SK-N-SH (cell line): Measurements from ENCODE around the gene PDE4D. TPM values are rescaled to one million over a fixed set of nuclear protein-coding genes. Genes with fewer than 3 reads are reported as not detected.

ENCODE experiments used
- CTCF ChIA-PET: fragments of 300-600, 350-600 bp; formaldehyde crosslinking; extraction: SDS; loops from one replicate; lab custom pipeline; 2021; lab: Yijun Ruan, JAX
- POLR2A ChIA-PET: fragments of 350-600 bp; sonication (Branson Sonifier 250); formaldehyde crosslinking; extraction: SDS; loops from one replicate; lab custom pipeline; 2020; ENCODE audit warnings: antibody characterized with exemption, inconsistent platforms; lab: Yijun Ruan, JAX
- DNase-seq: peaks from one replicate; pipeline ENCODE4 v3.0.0; 2012
- H2AFZ ChIP-seq: fragments of 200-600 bp; sonication (generic); 2 replicates; pipeline ENCODE4 v1.8.1; 2016; ENCODE audit warnings: antibody characterized with exemption, mild to moderate bottlenecking, low read depth
- H3F3A ChIP-seq: fragments of 200-600 bp; sonication (generic); replicated peaks from 2 replicates; pipeline ENCODE3; 2016; ENCODE audit warnings: antibody characterized with exemption, mild to moderate bottlenecking; ENCODE audit not compliant: insufficient read depth
- H3K27ac ChIP-seq, 2 experiments: fragments of 200-500 bp in 1 of 2; fragments of 200-600 bp in 1 of 2; sonication (Bioruptor generic) in 1 of 2; sonication (generic), shearing (Covaris generic) in 1 of 2; 2 replicates each; pipeline versions ENCODE4 v1.5.1 to v1.6.1; 2014 to 2016; ENCODE audit warnings: low read depth in 2 of 2, inconsistent platforms in 1 of 2, low read length in 1 of 2, mild to moderate bottlenecking in 1 of 2, mixed read lengths in 1 of 2
- H3K27me3 ChIP-seq: fragments of 200-600 bp; sonication (generic), shearing (Covaris generic); 2 replicates; pipeline ENCODE4 v1.6.1; 2016; ENCODE audit warnings: mixed run types; ENCODE audit not compliant: insufficient read depth
- H3K36me3 ChIP-seq, 2 experiments: fragments of 200-500 bp in 1 of 2; fragments of 200-600 bp in 1 of 2; sonication (Bioruptor generic) in 1 of 2; sonication (generic) in 1 of 2; replicated peaks in 1 of 2; 2 replicates each; pipeline versions ENCODE3 to v1.5.1; 2014 to 2016; ENCODE audit warnings: low read length in 1 of 2, mild to moderate bottlenecking in 1 of 2; ENCODE audit not compliant: insufficient read depth in 2 of 2, control insufficient read depth in 1 of 2
- H3K4me1 ChIP-seq, 2 experiments: fragments of 200-500 bp in 1 of 2; fragments of 200-600 bp in 1 of 2; sonication (Bioruptor generic) in 1 of 2; sonication (generic), shearing (Covaris generic) in 1 of 2; 2 replicates each; pipeline versions ENCODE4 v1.5.1 to v1.6.1; 2014 to 2016; ENCODE audit warnings: low read depth in 1 of 2, low read length in 1 of 2, mixed run types in 1 of 2; ENCODE audit not compliant: insufficient read depth in 2 of 2, control insufficient read depth in 1 of 2
- H3K4me2 ChIP-seq: fragments of 200-600 bp; sonication (generic), shearing (Covaris generic); 2 replicates; pipeline ENCODE4 v1.6.1; 2017; ENCODE audit warnings: mixed run types
- H3K4me3 ChIP-seq, 2 experiments: fragments of 200-500 bp in 1 of 2; fragments of 200-600 bp in 1 of 2; sonication (Bioruptor generic) in 1 of 2; sonication (generic), shearing (Covaris generic) in 1 of 2; 2 replicates each; pipeline versions ENCODE4 v1.5.1 to v1.8.1; 2014 to 2016; ENCODE audit warnings: low read depth in 2 of 2, inconsistent platforms in 1 of 2, low read length in 1 of 2, mild to moderate bottlenecking in 1 of 2, mixed read lengths in 1 of 2, moderate library complexity in 1 of 2
- H3K79me2 ChIP-seq: fragments of 200-600 bp; sonication (generic); 2 replicates; pipeline ENCODE4 v1.8.1; 2017; ENCODE audit warnings: mild to moderate bottlenecking; ENCODE audit not compliant: insufficient read depth
- H3K9ac ChIP-seq: fragments of 200-600 bp; sonication (generic); 2 replicates; pipeline ENCODE4 v1.6.1; 2017; ENCODE audit warnings: mixed run types
- H3K9me2 ChIP-seq: fragments of 200-600 bp; sonication (generic); 2 replicates; pipeline ENCODE4 v1.6.1; 2017; ENCODE audit warnings: mixed run types
- H3K9me3 ChIP-seq: fragments of 200-600 bp; sonication (generic); 2 replicates; pipeline ENCODE4 v1.6.1; 2017; ENCODE audit warnings: mixed run types, mild to moderate bottlenecking, moderate library complexity
- H4K20me1 ChIP-seq: fragments of 200-600 bp; sonication (generic); 2 replicates; pipeline ENCODE4 v1.6.1; 2017; ENCODE audit warnings: mild to moderate bottlenecking, mixed run types; ENCODE audit not compliant: insufficient read depth
- CHD2 ChIP-seq: fragments of 150-350 bp; IDR thresholded peaks from 2 replicates; pipeline ENCODE4 v1.6.1; 2018; ENCODE audit warnings: low read length; ENCODE audit not compliant: partially characterized antibody
- EZH2phosphoT487 ChIP-seq: fragments of 200-600 bp; sonication (generic); IDR thresholded peaks from 2 replicates; pipeline ENCODE4 v1.6.1; 2017; ENCODE audit warnings: low read depth, mixed run types, mild to moderate bottlenecking, antibody characterized with exemption, moderate library complexity, borderline replicate concordance
- FOSL2 ChIP-seq: IDR thresholded peaks from 2 replicates; pipeline ENCODE4 v1.4.0; 2012; ENCODE audit warnings: low read depth, mild to moderate bottlenecking, moderate library complexity, borderline replicate concordance
- IRF3 ChIP-seq: fragments of 150-350 bp; IDR thresholded peaks from 2 replicates; pipeline ENCODE4 v1.6.1; 2016; ENCODE audit warnings: mild to moderate bottlenecking, low read depth, low read length
- JUND ChIP-seq: IDR thresholded peaks from 2 replicates; pipeline ENCODE4 v1.4.0; 2012
- MEF2A ChIP-seq: IDR thresholded peaks from 2 replicates; pipeline ENCODE4 v1.4.0; 2012; ENCODE audit warnings: low read depth, borderline replicate concordance
- NRF1 ChIP-seq: IDR thresholded peaks from 2 replicates; pipeline ENCODE4 v1.6.1; 2012; ENCODE audit warnings: low read depth, mild to moderate bottlenecking, low read length
- REST ChIP-seq: IDR thresholded peaks from 2 replicates; pipeline ENCODE4 v1.6.1; 2012; ENCODE audit warnings: mild to moderate bottlenecking, low read depth, low read length, moderate library complexity
- USF1 ChIP-seq: IDR thresholded peaks from 2 replicates; pipeline ENCODE4 v1.4.0; 2012; ENCODE audit warnings: low read depth, borderline replicate concordance
- USF2 ChIP-seq: fragments of 150-350 bp; IDR thresholded peaks from 2 replicates; pipeline ENCODE4 v1.6.1; 2017; ENCODE audit warnings: antibody characterized with exemption, low read length, low read depth, borderline replicate concordance
- YY1 ChIP-seq: IDR thresholded peaks from 2 replicates; pipeline ENCODE4 v1.4.0; 2012; ENCODE audit warnings: low read depth, mild to moderate bottlenecking
- ZBTB33 ChIP-seq: IDR thresholded peaks from 2 replicates; pipeline ENCODE4 v1.4.0; 2012; ENCODE audit warnings: low read depth, borderline replicate concordance
- WGBS: methylation state at CpG from one replicate; pipeline ENCODE4 v1.1.6; 2017; ENCODE audit warnings: low lambda C conversion rate; 5-methylcytosine and 5-hydroxymethylcytosine counted together
- polyA plus RNA-seq, 3 experiments: library from polyadenylated mRNA; depleted of rRNA; stranded (reverse); fragments of >200 nt; gene quantifications; 2 replicates each; pipeline ENCODE4 v1.2.3, GENCODE V29; 2012

The PDE4D gene
- polyA plus RNA-seq, 1 of the 3 experiments (the other 2 are of a cell fraction): 2.4 TPM

GRCh38 chr5:59535561-59535960, 358.0 kb downstream of the PDE4D start:
- DNase-seq: no peak
- no peak overlapping the region for H3K9ac ChIP-seq
- H3K36me3 ChIP-seq: no peaks in the 10 kb centered on the region
- 86% methylated on average over 2 of the region's 2 CpGs for WGBS
- no peak overlapping the region for H3K4me3 ChIP-seq
- H2AFZ ChIP-seq: no peak overlapping the region
- no peaks in the 10 kb centered on the region for H3K79me2 ChIP-seq
- ChIA-PET POLR2A (no interaction called here), CTCF (interaction anchor here (1.5 kb wide), 1 partner anchor 18 kb away, joined by 4 read pairs; no protein-coding TSS in a partner anchor)
- TF ChIP-seq USF1 (no peak), MEF2A (no peak), REST (no peak), FOSL2 (no peak), CHD2 (no peak), JUND (no peak), NRF1 (no peak), ZBTB33 (no peak), IRF3 (no peak), EZH2phosphoT487 (no peak), YY1 (no peak), USF2 (no peak)
- H3K4me1 ChIP-seq: no peaks in the 10 kb centered on the region; a peak in 1 of 4 replicates
- no peaks in the 10 kb centered on the region for H3K27me3 ChIP-seq
- H3K27ac ChIP-seq: no peak overlapping the region
- no peaks in the 10 kb centered on the region for H3K9me2 ChIP-seq
- no peak overlapping the region for H3K4me2 ChIP-seq
- H3K9me3 ChIP-seq: no peaks in the 10 kb centered on the region
- H3F3A ChIP-seq: no peaks in the 10 kb centered on the region
- no peaks in the 10 kb centered on the region for H4K20me1 ChIP-seq
